Transverse colon (tissue), 4 donors: Measurements from ENCODE around the gene BLOC1S3. TPM values are rescaled to one million over a fixed set of nuclear protein-coding genes. Genes with fewer than 3 reads are reported as not detected.
"Not testable (repeated sequence)": the region's sequence is repeated elsewhere in the genome, so short reads cannot be mapped to it uniquely, and the experiment has no call there.

ENCODE experiments used
- DNase-seq: peaks from one replicate; pipeline ENCODE4 v3.0.0-alpha.2; 2019
- H3K27ac ChIP-seq, 4 donors: fragments of 200-600 bp; sonication (generic); 2 replicates each; pipeline ENCODE4 v1.5.1; 2016 to 2018; ENCODE audit warnings: inconsistent platforms in 4 of 4
- H3K27me3 ChIP-seq: fragments of 200-600 bp; sonication (generic); 2 replicates; pipeline ENCODE4 v1.5.1; 2017; ENCODE audit warnings: inconsistent platforms
- H3K36me3 ChIP-seq, 4 donors: fragments of 200-600 bp; sonication (generic); 2 replicates each; pipeline ENCODE4 v1.5.1; 2017 to 2019; ENCODE audit warnings: inconsistent platforms in 4 of 4
- H3K4me1 ChIP-seq, 4 donors: fragments of 200-600 bp; sonication (generic); 2 replicates each; pipeline ENCODE4 v1.5.1; 2017 to 2020; ENCODE audit warnings: inconsistent platforms in 4 of 4
- H3K4me3 ChIP-seq, 4 donors: fragments of 200-600 bp; sonication (generic); 1 replicate in 1 of 4; 2 replicates in 3 of 4; pipeline versions ENCODE4 v1.5.1 to v1.6.1; 2017 to 2019; ENCODE audit warnings: inconsistent platforms in 4 of 4
- H3K9me3 ChIP-seq, 2 donors: fragments of 200-600 bp; sonication (generic); 2 replicates each; pipeline ENCODE4 v1.5.1; 2017 to 2019; ENCODE audit warnings: inconsistent platforms in 2 of 2
- EP300 ChIP-seq: sonication (generic); formaldehyde crosslinking; IDR thresholded peaks from one replicate; pipeline ENCODE4 v1.6.1; 2017; ENCODE audit warnings: antibody characterized with exemption, low read depth
- POLR2A ChIP-seq: fragments of 450-650 bp; IDR thresholded peaks from one replicate; pipeline ENCODE4 v1.6.1; 2016; ENCODE audit warnings: antibody characterized with exemption, mild to moderate bottlenecking, moderate library complexity
- POLR2AphosphoS5 ChIP-seq, 3 donors: sonication (generic); formaldehyde crosslinking; IDR thresholded peaks; one replicate each; pipeline ENCODE4 v1.6.1; 2016; ENCODE audit warnings: antibody characterized with exemption in 3 of 3
- WGBS, 2 donors: methylation state at CpG; one replicate each; pipeline ENCODE4 v1.1.5; 2018; ENCODE audit warnings: low coverage in 1 of 2; 5-methylcytosine and 5-hydroxymethylcytosine counted together
- in situ Hi-C, 4 donors: fragments of 200-750 bp; cut with MboI; loops; one replicate each; pipeline versions ENCODE4 v1.15.0 to v1.15.1; 2017; ENCODE audit warnings: low sequenced_read_pairs in 3 of 4, low pct_ligation_motif_present in 1 of 4, low pct_unique_long_range_greater_than_20kb in 1 of 4
- intact Hi-C: fragments of 100-400 bp; cut with DNase I; formaldehyde crosslinking; loops from one replicate; pipeline ENCODE4 v1.15.1; 2023; ENCODE audit warnings: low total_unique reads
- total RNA-seq, 4 donors: library from RNA; depleted of rRNA; stranded (reverse); fragments of >200 nt; gene quantifications; one replicate each; pipeline ENCODE4 v1.1.0, GENCODE V29; 2016
- TF ChIP-seq, protein P1 (sequence below), 5 experiments: fragments of 200-600 bp in 3 of 5; fragments of 450-650 bp in 2 of 5; sonication (generic) in 3 of 5; IDR thresholded peaks; 1 replicate in 2 of 5; 2 replicates in 3 of 5; pipeline ENCODE4 v1.5.1; 2016 to 2017; ENCODE audit warnings: antibody characterized with exemption in 5 of 5, inconsistent platforms in 3 of 5, mild to moderate bottlenecking in 2 of 5, moderate library complexity in 1 of 5

The BLOC1S3 gene
- total RNA-seq, 4 donors from 2014 or later = 5.0 to 10.3 (median 9.2) TPM

GRCh38 chr19:45222724-45223123 is 44.1 kb downstream of the BLOC1S3 start:
- in situ Hi-C loops (no loop called here), intact Hi-C loops (no loop called here)
- Histone ChIP-seq H3K4me3 (no peak overlapping the region), H3K27ac (no peak overlapping the region), H3K36me3 (no peaks in the 10 kb centered on the region), H3K9me3 (no peaks in the 10 kb centered on the region), H3K27me3 (peaks cover 48% of the 10 kb centered on the region), H3K4me1 (no peaks in the 10 kb centered on the region)
- TF ChIP-seq POLR2A = no peak
- TF ChIP-seq, protein P1, sequence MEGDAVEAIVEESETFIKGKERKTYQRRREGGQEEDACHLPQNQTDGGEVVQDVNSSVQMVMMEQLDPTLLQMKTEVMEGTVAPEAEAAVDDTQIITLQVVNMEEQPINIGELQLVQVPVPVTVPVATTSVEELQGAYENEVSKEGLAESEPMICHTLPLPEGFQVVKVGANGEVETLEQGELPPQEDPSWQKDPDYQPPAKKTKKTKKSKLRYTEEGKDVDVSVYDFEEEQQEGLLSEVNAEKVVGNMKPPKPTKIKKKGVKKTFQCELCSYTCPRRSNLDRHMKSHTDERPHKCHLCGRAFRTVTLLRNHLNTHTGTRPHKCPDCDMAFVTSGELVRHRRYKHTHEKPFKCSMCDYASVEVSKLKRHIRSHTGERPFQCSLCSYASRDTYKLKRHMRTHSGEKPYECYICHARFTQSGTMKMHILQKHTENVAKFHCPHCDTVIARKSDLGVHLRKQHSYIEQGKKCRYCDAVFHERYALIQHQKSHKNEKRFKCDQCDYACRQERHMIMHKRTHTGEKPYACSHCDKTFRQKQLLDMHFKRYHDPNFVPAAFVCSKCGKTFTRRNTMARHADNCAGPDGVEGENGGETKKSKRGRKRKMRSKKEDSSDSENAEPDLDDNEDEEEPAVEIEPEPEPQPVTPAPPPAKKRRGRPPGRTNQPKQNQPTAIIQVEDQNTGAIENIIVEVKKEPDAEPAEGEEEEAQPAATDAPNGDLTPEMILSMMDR (IDR thresholded peaks at IDR 0.05) = no peak
- no peak for TF ChIP-seq POLR2AphosphoS5 (IDR thresholded peaks at IDR 0.05)
- no peak for TF ChIP-seq EP300
- no peak for DNase-seq
- WGBS, 2 donors = 61 to 62% methylated on average over 3 to 6 of the region's 6 CpGs

DNA sequence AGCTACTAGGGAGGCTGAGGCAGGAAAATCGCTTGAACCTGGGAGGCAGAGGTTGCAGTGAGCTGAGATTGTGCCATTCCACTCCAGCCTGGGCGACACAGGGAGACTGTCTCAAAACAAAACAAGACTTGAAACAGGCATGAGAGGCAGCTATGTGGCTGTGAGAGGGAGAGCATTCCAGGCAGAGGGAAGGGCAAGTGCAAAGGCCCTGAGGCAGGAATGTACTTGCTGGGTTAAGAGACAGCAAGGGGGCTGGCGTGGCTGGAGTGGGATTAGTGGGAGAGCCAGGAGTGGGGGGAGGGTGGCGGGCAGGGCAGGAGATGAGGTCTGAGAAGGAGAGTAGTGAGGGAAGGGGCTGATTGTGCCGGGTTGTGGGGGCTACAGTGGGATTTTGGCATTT is 45.3 kb downstream of the BLOC1S3 start:
- 89% methylated on average over 5 of the region's 5 CpGs; no CpG with 5 or more reads in 1 of the 2 donors for WGBS, 2 donors
- intact Hi-C loops = no loop called here
- H3K4me1 ChIP-seq = no peaks in the 10 kb centered on the region
- H3K9me3 ChIP-seq = no peaks in the 10 kb centered on the region
- H3K27ac ChIP-seq = no peak overlapping the region
- peaks cover 44% of the 10 kb centered on the region for H3K27me3 ChIP-seq
- no peak overlapping the region for H3K4me3 ChIP-seq
- DNase-seq = no peak
- TF ChIP-seq POLR2AphosphoS5 (IDR thresholded peaks at IDR 0.05) = no peak
- in situ Hi-C loops = no loop called here
- H3K36me3 ChIP-seq = no peaks in the 10 kb centered on the region

DNA sequence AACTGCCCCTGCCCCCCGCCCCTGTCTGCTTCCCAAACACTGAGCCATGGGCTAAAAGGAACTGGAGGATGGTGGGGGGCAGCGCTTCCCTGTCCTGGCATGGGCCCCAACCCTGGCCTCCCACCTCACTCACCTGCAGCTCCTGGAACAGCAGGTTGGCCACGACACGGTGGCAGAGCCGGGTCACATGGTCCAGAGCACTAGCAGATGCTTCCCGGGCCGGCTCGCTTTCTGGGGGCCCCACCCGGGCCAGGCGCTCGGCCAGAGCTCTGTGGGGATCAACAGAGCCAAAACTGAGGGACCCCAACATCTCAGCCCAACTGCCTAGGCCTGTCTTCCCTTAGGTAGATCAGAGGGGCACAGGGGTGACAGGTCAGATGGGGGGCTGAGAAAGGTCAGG is 46.1 kb downstream of the BLOC1S3 start:
- H3K36me3 ChIP-seq = no peaks in the 10 kb centered on the region
- WGBS, 2 donors = 70% methylated on average over 2 of the region's 11 CpGs; no CpG with 5 or more reads in 1 of the 2 donors
- H3K4me1 ChIP-seq = no peaks in the 10 kb centered on the region
- no peak overlapping the region for H3K27ac ChIP-seq
- intact Hi-C loops = no loop called here
- DNase-seq = no peak
- in situ Hi-C loops = no loop called here
- TF ChIP-seq EP300 (no peak), POLR2A (no peak), POLR2AphosphoS5 (IDR thresholded peaks at IDR 0.05) (no peak)
- TF ChIP-seq, protein P1 (IDR thresholded peaks at IDR 0.05) = no peak
- no peak overlapping the region for H3K4me3 ChIP-seq
- peaks cover 36% of the 10 kb centered on the region for H3K27me3 ChIP-seq
- no peaks in the 10 kb centered on the region for H3K9me3 ChIP-seq

DNA sequence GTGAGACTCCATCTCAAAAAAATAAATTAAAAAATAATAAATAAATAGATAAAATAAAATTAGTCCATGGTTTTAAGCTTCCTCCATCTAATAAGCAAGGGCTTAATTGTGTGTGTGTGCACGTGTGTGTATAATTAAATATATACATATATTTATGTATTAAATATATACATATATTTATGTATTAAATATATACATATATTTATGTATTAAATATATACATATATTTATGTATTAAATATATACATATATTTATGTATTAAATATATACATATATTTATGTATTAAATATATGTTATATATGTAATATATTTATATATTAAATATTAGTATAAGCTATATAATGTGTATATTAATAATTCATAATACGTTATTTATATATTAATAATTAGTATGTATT is 50.5 kb downstream of the BLOC1S3 start:
- H3K9me3 ChIP-seq, H3K27ac ChIP-seq, DNase-seq, H3K36me3 ChIP-seq, H3K4me3 ChIP-seq, intact Hi-C loops, in situ Hi-C loops, H3K4me1 ChIP-seq: not testable (repeated sequence)
- 68 to 88% methylated on average over 1 to 2 of the region's 2 CpGs for WGBS, 2 donors
- peaks cover 21% of the 10 kb centered on the region for H3K27me3 ChIP-seq

Other genes starting within 250 kb of the BLOC1S3 start
- gene APOC4, start 236.5 kb upstream of the BLOC1S3 start, total RNA-seq = not detected
- gene APOC2, start 232.7 kb upstream of the BLOC1S3 start, total RNA-seq = under 1 TPM in 1 of 4 donors, not detected in 3; 0.68 TPM
- gene CLPTM1, start 223.4 kb upstream of the BLOC1S3 start, total RNA-seq = 10 to 100 TPM; 65.3 to 94.6 (median 79.8) TPM
- 10 to 100 TPM; 11.9 to 58.4 (median 34.8) TPM for gene RELB, start 177.3 kb upstream of the BLOC1S3 start, total RNA-seq
- 100 to 1,000 TPM in 2 of 4 donors, 10 to 100 TPM in 2; 82.6 to 382 (median 100) TPM for gene CLASRP, start 139.7 kb upstream of the BLOC1S3 start, total RNA-seq
- gene ZNF296, start 102.3 kb upstream of the BLOC1S3 start, total RNA-seq = 1 to 10 TPM in 3 of 4 donors, under 1 TPM in 1; 0.75 to 5.8 (median 3.5) TPM
- gene GEMIN7, start 99.5 kb upstream of the BLOC1S3 start, total RNA-seq = 10 to 100 TPM in 3 of 4 donors, 1 to 10 TPM in 1; 3.0 to 21.1 (median 15.9) TPM
- 10 to 100 TPM; 31.1 to 92.5 (median 45.2) TPM for gene PPP1R37, start 85.6 kb upstream of the BLOC1S3 start, total RNA-seq
- gene NKPD1, start 17.8 kb upstream of the BLOC1S3 start, total RNA-seq = 1 to 10 TPM in 1 of 4 donors, under 1 TPM in 1, not detected in 2; 0.32 to 1.5 TPM
- gene TRAPPC6A, start 547 bp upstream of the BLOC1S3 start, total RNA-seq = 10 to 100 TPM in 3 of 4 donors, not detected in 1; 15.7 to 51.2 (median 29.7) TPM
- 1 to 10 TPM in 2 of 4 donors, under 1 TPM in 1, not detected in 1; 0.68 to 7.0 (median 1.1) TPM for gene EXOC3L2, start 66.6 kb downstream of the BLOC1S3 start, total RNA-seq
- gene MARK4, start 72.5 kb downstream of the BLOC1S3 start, total RNA-seq = 10 to 100 TPM; 11.0 to 40.8 (median 13.2) TPM
- gene CKM, start 144.1 kb downstream of the BLOC1S3 start, total RNA-seq = 10 to 100 TPM in 2 of 4 donors, 1 to 10 TPM in 1, not detected in 1; 4.0 to 32.2 (median 27.9) TPM
- not detected for gene KLC3, start 162.0 kb downstream of the BLOC1S3 start, total RNA-seq
- 10 to 100 TPM in 1 of 4 donors, 1 to 10 TPM in 3; 3.0 to 46.2 (median 9.2) TPM for gene ERCC2, start 191.8 kb downstream of the BLOC1S3 start, total RNA-seq
- gene PPP1R13L, start 226.3 kb downstream of the BLOC1S3 start, total RNA-seq = 100 to 1,000 TPM in 1 of 4 donors, 10 to 100 TPM in 3; 28.5 to 298 (median 44.4) TPM
- gene POLR1G, start 227.9 kb downstream of the BLOC1S3 start, total RNA-seq = 1 to 10 TPM in 3 of 4 donors, under 1 TPM in 1; 1.00 to 3.5 (median 1.2) TPM
- 10 to 100 TPM; 38.8 to 42.6 (median 40.0) TPM for gene ERCC1, start 245.1 kb downstream of the BLOC1S3 start, total RNA-seq